Vagina (tissue), 2 donors: ENCODE measurements around the gene IPO5.

Experiments used
- POLR2AphosphoS5 ChIP-seq, 2 donors: sonication (generic); formaldehyde crosslinking; IDR thresholded peaks; one replicate each; pipeline ENCODE4 v1.9.0; 2017; ENCODE audit warnings: antibody characterized with exemption in 2 of 2, mild to moderate bottlenecking in 2 of 2, low read depth in 1 of 2; ENCODE audit not compliant: insufficient read depth in 1 of 2
- TF ChIP-seq, protein P1 (sequence below), 3 experiments: fragments of 450-650 bp in 2 of 3; fragments of 200-600 bp in 1 of 3; sonication (generic) in 1 of 3; IDR thresholded peaks; one replicate each; pipeline ENCODE4 v1.5.1; 2017 to 2019; ENCODE audit warnings: antibody characterized with exemption in 3 of 3, mild to moderate bottlenecking in 2 of 3, moderate library complexity in 2 of 3

DNA sequence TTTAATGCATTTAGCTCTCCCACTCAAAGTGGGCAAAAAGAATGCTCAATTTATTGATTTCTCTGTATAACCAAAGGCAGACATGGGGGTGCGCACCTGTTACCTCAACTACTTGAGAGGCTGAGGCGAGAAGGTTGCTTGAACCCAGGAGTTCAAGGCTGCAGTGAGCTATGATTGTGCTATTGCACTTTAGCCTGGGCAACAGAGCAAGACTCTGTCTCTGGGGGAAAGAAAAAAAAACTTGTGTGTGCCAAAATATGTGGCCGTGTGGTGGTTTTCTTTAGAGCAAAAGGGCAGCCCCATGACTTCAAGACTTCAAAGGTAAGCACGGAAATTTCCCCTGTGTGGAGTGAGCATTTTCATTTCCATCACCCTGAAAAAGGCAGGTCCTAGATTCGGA, 81.9 kb downstream of the IPO5 start:
- no peak for TF ChIP-seq POLR2AphosphoS5 (IDR thresholded peaks at IDR 0.05; ENCODE audit: insufficient read depth in 1 of 2, low read depth in 1 of 2)
- TF ChIP-seq, protein P1, sequence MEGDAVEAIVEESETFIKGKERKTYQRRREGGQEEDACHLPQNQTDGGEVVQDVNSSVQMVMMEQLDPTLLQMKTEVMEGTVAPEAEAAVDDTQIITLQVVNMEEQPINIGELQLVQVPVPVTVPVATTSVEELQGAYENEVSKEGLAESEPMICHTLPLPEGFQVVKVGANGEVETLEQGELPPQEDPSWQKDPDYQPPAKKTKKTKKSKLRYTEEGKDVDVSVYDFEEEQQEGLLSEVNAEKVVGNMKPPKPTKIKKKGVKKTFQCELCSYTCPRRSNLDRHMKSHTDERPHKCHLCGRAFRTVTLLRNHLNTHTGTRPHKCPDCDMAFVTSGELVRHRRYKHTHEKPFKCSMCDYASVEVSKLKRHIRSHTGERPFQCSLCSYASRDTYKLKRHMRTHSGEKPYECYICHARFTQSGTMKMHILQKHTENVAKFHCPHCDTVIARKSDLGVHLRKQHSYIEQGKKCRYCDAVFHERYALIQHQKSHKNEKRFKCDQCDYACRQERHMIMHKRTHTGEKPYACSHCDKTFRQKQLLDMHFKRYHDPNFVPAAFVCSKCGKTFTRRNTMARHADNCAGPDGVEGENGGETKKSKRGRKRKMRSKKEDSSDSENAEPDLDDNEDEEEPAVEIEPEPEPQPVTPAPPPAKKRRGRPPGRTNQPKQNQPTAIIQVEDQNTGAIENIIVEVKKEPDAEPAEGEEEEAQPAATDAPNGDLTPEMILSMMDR (IDR thresholded peaks at IDR 0.05) = no peak
